Stomach (tissue), 9 donors: ENCODE measurements around the gene MAPK8IP3. TPM values are rescaled to one million over a fixed set of nuclear protein-coding genes. Genes with fewer than 3 reads are reported as not detected.

ENCODE experiments used
- DNase-seq, 2 donors: peaks; one replicate each; pipeline versions ENCODE4 v3.0.0 to v3.0.0-alpha.2; 2013 to 2019
- H3K27ac ChIP-seq, 5 donors: fragments of 200-600 bp in 4 of 5; sonication (generic) in 4 of 5; one replicate each; pipeline ENCODE4 v1.5.1; 2013 to 2019; ENCODE audit warnings: mild to moderate bottlenecking in 1 of 5, moderate library complexity in 1 of 5
- H3K27me3 ChIP-seq, 3 donors: fragments of 200-600 bp; sonication (generic); one replicate each; pipeline ENCODE4 v1.5.1; 2017 to 2019; ENCODE audit warnings: mixed run types in 1 of 3
- H3K36me3 ChIP-seq, 4 donors: fragments of 200-600 bp; sonication (generic); 1 replicate in 3 of 4; 2 replicates in 1 of 4; pipeline ENCODE4 v1.5.1; 2016 to 2019
- H3K4me1 ChIP-seq, 4 donors: fragments of 200-600 bp; sonication (generic); one replicate each; pipeline ENCODE4 v1.5.1; 2016 to 2019
- H3K4me3 ChIP-seq, 4 donors: fragments of 200-600 bp; sonication (generic) in 3 of 4; one replicate each; pipeline ENCODE4 v1.5.1; 2016 to 2019; ENCODE audit warnings: mild to moderate bottlenecking in 1 of 4
- H3K9me3 ChIP-seq, 4 donors: fragments of 200-600 bp; sonication (generic); one replicate each; pipeline ENCODE4 v1.5.1; 2016 to 2019
- EP300 ChIP-seq: sonication (generic); formaldehyde crosslinking; IDR thresholded peaks from one replicate; pipeline ENCODE4 v1.6.1; 2017; ENCODE audit warnings: antibody characterized with exemption
- POLR2A ChIP-seq, 4 donors: fragments of 450-650 bp; IDR thresholded peaks; one replicate each; pipeline ENCODE4 v1.6.1; 2016; ENCODE audit warnings: antibody characterized with exemption in 4 of 4, control low read depth in 2 of 4, mild to moderate bottlenecking in 1 of 4, moderate library complexity in 1 of 4
- POLR2AphosphoS5 ChIP-seq, 3 donors: sonication (generic); formaldehyde crosslinking; IDR thresholded peaks; one replicate each; pipeline ENCODE4 v1.6.1; 2016; ENCODE audit warnings: antibody characterized with exemption in 3 of 3
- WGBS, 5 donors: extraction: QIAGEN DNeasy Blood & Tissue Kit in 3 of 5; methylation state at CpG; one replicate each; pipeline versions ENCODE4 v1.1.5 to v1.1.7; 2013 to 2018; 5-methylcytosine and 5-hydroxymethylcytosine counted together
- intact Hi-C: fragments of 100-400 bp; cut with DNase I; formaldehyde crosslinking; loops from one replicate; pipeline ENCODE4 v1.15.1; 2023; ENCODE audit warnings: low total_unique reads
- polyA plus RNA-seq, 3 donors: library from polyadenylated mRNA; stranded (reverse); fragments of 200-250 nt; gene quantifications; one replicate each; pipeline ENCODE4 v1.2.3, GENCODE V29; 2013
- total RNA-seq, 5 donors: library from RNA; depleted of rRNA; stranded (reverse); fragments of >200 nt; gene quantifications; one replicate each; pipeline versions ENCODE4 v1.1.0 to v1.2.3, GENCODE V29; 2014 to 2016
- TF ChIP-seq, protein P1 (sequence below), 7 experiments: fragments of 450-650 bp in 4 of 7; fragments of 200-600 bp in 3 of 7; sonication (generic) in 3 of 7; IDR thresholded peaks; one replicate each; pipeline ENCODE4 v1.5.1; 2016 to 2019; ENCODE audit warnings: antibody characterized with exemption in 7 of 7, control low read depth in 2 of 7, mild to moderate bottlenecking in 1 of 7
- donor health status: healthy with polysubstance abuse.
- donor health status: Bipolar disorder and iron deficiency.
- donor health status: healthy.

Gene MAPK8IP3
- total and polyA plus RNA-seq, 8 donors, result 10.1 to 320 (median 56.3) TPM

DNA sequence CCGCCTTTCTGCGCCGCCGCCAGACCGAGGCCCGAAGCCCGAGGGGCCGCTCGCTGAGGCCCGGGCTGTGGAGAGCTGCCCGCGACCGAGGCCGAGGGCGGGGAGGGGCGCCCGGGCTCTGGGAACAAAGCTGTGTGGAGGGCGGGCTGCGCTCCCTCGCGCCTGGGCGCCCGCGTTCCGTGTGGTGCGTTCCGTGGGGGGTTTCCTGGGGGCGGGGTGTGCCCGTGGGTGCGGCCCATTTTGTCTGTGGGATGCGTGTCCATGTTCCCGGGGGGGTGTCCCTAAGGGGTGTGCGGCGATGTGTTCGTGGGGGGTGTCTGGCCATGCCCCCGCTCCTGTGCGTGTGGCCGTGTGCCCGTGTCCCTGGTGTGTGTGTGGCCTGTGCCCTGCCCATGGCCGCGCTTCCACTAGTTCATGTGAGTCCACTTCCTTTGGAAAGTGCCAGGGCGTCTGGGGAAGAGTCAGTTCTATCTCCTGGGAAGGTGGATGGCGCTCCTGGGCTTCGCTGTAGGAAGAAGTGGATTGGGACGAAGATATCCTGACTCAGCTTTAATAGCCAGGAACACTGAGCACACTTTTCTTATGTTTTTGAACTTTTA, 27.4 kb upstream of the MAPK8IP3 start:
- DNase-seq, result peak; percentile 50 to 66
- TF ChIP-seq POLR2A (IDR thresholded peaks at IDR 0.05) (no peak), POLR2AphosphoS5 (IDR thresholded peaks at IDR 0.05) (no peak), EP300 (no peak)
- TF ChIP-seq, protein P1, sequence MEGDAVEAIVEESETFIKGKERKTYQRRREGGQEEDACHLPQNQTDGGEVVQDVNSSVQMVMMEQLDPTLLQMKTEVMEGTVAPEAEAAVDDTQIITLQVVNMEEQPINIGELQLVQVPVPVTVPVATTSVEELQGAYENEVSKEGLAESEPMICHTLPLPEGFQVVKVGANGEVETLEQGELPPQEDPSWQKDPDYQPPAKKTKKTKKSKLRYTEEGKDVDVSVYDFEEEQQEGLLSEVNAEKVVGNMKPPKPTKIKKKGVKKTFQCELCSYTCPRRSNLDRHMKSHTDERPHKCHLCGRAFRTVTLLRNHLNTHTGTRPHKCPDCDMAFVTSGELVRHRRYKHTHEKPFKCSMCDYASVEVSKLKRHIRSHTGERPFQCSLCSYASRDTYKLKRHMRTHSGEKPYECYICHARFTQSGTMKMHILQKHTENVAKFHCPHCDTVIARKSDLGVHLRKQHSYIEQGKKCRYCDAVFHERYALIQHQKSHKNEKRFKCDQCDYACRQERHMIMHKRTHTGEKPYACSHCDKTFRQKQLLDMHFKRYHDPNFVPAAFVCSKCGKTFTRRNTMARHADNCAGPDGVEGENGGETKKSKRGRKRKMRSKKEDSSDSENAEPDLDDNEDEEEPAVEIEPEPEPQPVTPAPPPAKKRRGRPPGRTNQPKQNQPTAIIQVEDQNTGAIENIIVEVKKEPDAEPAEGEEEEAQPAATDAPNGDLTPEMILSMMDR (IDR thresholded peaks at IDR 0.05), result no peak
- H3K4me3 ChIP-seq, result peak overlapping the region; percentile 77 to 96 (median 90)
- peak overlapping the region; percentile 81 to 90 (median 87) for H3K27ac ChIP-seq
- no peaks in the 10 kb centered on the region for H3K27me3 ChIP-seq
- H3K9me3 ChIP-seq, result no peaks in the 10 kb centered on the region
- 0 to 5% (median 1%) methylated on average over 11 to 45 of the region's 45 CpGs for WGBS, 5 donors
- intact Hi-C loops, result no loop called here
- H3K36me3 ChIP-seq, result peaks cover 13 to 32% (median 28%) of the 10 kb centered on the region in 4 donors
- peaks cover 3 to 31% (median 27%) of the 10 kb centered on the region in 4 donors for H3K4me1 ChIP-seq

DNA sequence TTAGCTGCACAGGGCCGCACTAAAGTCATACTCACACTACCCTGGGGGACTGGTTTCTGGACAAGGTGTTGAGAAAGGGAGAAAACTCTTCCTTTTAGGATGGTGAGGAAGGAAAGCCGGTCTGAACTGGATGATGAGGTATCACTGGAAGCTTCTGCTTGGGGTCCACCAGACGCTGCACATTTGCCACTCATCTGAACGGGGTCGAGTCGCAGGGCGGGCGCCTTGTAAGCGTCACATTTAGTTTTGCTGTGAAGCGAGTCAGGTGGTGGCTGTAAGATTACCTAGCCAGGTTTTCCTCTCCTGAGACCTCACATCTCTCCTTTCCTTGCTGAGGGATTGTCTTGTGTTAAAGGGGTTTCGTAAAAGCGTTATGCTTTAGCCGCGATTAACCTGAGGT, 25.6 kb upstream of the MAPK8IP3 start:
- no peak for TF ChIP-seq POLR2AphosphoS5 (IDR thresholded peaks at IDR 0.05)
- no peak for TF ChIP-seq POLR2A (IDR thresholded peaks at IDR 0.05)
- TF ChIP-seq, protein P1 (IDR thresholded peaks at IDR 0.05), result no peak
- TF ChIP-seq EP300, result no peak
- H3K27ac ChIP-seq, result peak overlapping the region in 1 of 5 donors; percentile 88
- H3K4me1 ChIP-seq, result peaks cover 3 to 31% (median 27%) of the 10 kb centered on the region in 4 donors
- no peak for DNase-seq
- H3K9me3 ChIP-seq, result no peaks in the 10 kb centered on the region
- no peak overlapping the region for H3K4me3 ChIP-seq
- intact Hi-C loops, result no loop called here
- H3K36me3 ChIP-seq, result peaks cover 5 to 32% (median 27%) of the 10 kb centered on the region in 4 donors
- H3K27me3 ChIP-seq, result no peaks in the 10 kb centered on the region
- WGBS, 5 donors, result 76 to 91% (median 79%) methylated on average over 14 of the region's 14 CpGs

GRCh38 chr16:1681032-1681431, 25.0 kb upstream of the MAPK8IP3 start:
- TF ChIP-seq EP300, result no peak
- no peak for TF ChIP-seq POLR2AphosphoS5 (IDR thresholded peaks at IDR 0.05)
- TF ChIP-seq POLR2A (IDR thresholded peaks at IDR 0.05), result no peak
- TF ChIP-seq, protein P1 (IDR thresholded peaks at IDR 0.05), result no peak
- intact Hi-C loops, result no loop called here
- Histone ChIP-seq H3K9me3 (no peaks in the 10 kb centered on the region), H3K4me3 (no peak overlapping the region), H3K27ac (no peak overlapping the region), H3K4me1 (peaks cover 3 to 31% (median 27%) of the 10 kb centered on the region in 4 donors), H3K36me3 (peaks cover 5 to 32% (median 27%) of the 10 kb centered on the region in 4 donors), H3K27me3 (no peaks in the 10 kb centered on the region)
- no peak for DNase-seq
- WGBS, 5 donors, result 82 to 98% (median 92%) methylated on average over 10 of the region's 10 CpGs

- no peaks in the 10 kb centered on the region for H3K27me3 ChIP-seq
- WGBS, 5 donors, result 70 to 79% (median 74%) methylated on average over 16 to 17 of the region's 17 CpGs
- peaks cover 0 to 23% (median 14%) of the 10 kb centered on the region in 4 donors for H3K4me1 ChIP-seq
- peaks cover 13 to 91% (median 86%) of the 10 kb centered on the region in 4 donors for H3K36me3 ChIP-seq
- intact Hi-C loops, result no loop called here
- H3K9me3 ChIP-seq, result no peaks in the 10 kb centered on the region
- no peak for DNase-seq
- no peak overlapping the region for H3K4me3 ChIP-seq
- TF ChIP-seq EP300, result no peak
- no peak for TF ChIP-seq POLR2AphosphoS5 (IDR thresholded peaks at IDR 0.05)
- TF ChIP-seq POLR2A (IDR thresholded peaks at IDR 0.05), result no peak
- TF ChIP-seq, protein P1 (IDR thresholded peaks at IDR 0.05), result no peak
- peak overlapping the region; percentile 43 to 73 (median 56) for H3K27ac ChIP-seq
Measured at GRCh38 chr16:1687427-1688316, 18.3 kb upstream of the MAPK8IP3 start.
